AG04450 (cell line): Measurements from ENCODE around the gene TREX2. TPM values are rescaled to one million over a fixed set of nuclear protein-coding genes. Genes with fewer than 3 reads are reported as not detected.

Source experiments
- CTCF ChIA-PET: fragments of 300-600, 350-600 bp; formaldehyde crosslinking; extraction: SDS; loops from one replicate; lab custom pipeline; 2022; ENCODE audit warnings: antibody characterized with exemption, inconsistent platforms; lab: Charles Lee
- POLR2A ChIA-PET: fragments of 350-600 bp; formaldehyde crosslinking; extraction: SDS; loops from one replicate; lab custom pipeline; 2021; ENCODE audit warnings: antibody characterized with exemption, inconsistent platforms; lab: Yijun Ruan, JAX
- DNase-seq: peaks from one replicate; pipeline ENCODE4 v3.0.0-alpha.2; 2011; ENCODE audit warnings: low read depth, low spot score
- H3K27ac ChIP-seq: one replicate; pipeline ENCODE4 v1.5.1; 2012; ENCODE audit warnings: low read depth, low read length, control low read depth
- H3K27me3 ChIP-seq: one replicate; pipeline ENCODE4 v1.6.0; 2012; ENCODE audit warnings: low read length; ENCODE audit not compliant: control insufficient read depth, insufficient read depth
- H3K4me3 ChIP-seq: 2 replicates; pipeline ENCODE4 v1.5.1; 2011; ENCODE audit warnings: mild to moderate bottlenecking, low read depth, low read length, control low read depth
- H3K9me3 ChIP-seq: 2 replicates; pipeline ENCODE4 v1.5.1; 2012; ENCODE audit warnings: low read length; ENCODE audit not compliant: control insufficient read depth, insufficient read depth
- polyA plus RNA-seq: library from polyadenylated mRNA; depleted of rRNA; stranded (reverse); fragments of >200 nt; gene quantifications from 2 replicates; pipeline ENCODE4 v1.2.3, GENCODE V29; 2011
- TF ChIP-seq, protein P1 (sequence below): IDR thresholded peaks from 2 replicates; pipeline ENCODE4 v1.5.1; 2011; ENCODE audit warnings: low read depth, low read length, control low read depth, inconsistent platforms

TREX2 gene
- polyA plus RNA-seq, 1 experiment, result not detected

DNA sequence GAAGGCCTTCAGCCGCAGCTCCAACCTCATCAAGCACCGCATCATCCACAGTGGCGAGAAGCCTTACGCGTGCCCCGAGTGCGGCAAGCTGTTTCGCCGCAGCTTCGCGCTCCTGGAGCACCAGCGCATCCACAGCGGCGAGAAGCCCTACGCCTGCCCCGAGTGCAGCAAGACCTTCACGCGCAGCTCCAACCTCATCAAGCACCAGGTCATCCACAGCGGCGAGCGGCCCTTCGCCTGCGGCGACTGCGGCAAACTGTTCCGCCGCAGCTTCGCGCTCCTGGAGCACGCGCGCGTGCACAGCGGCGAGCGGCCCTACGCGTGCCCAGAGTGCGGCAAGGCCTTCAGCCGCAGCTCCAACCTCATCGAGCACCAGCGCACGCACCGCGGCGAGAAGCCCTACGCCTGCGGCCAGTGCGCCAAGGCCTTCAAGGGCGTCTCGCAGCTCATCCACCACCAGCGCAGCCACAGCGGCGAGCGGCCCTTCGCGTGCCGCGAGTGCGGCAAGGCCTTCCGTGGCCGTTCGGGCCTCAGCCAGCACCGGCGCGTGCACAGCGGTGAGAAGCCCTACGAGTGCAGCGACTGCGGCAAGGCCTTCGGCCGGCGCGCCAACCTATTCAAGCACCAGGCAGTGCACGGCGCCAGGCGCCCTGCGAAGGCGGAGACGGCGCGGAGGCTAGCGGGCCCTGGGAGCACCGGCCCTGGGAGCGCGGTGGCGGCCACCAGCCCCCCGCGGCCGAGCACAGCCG, 24.8 kb downstream of the TREX2 start:
- TF ChIP-seq, protein P1, sequence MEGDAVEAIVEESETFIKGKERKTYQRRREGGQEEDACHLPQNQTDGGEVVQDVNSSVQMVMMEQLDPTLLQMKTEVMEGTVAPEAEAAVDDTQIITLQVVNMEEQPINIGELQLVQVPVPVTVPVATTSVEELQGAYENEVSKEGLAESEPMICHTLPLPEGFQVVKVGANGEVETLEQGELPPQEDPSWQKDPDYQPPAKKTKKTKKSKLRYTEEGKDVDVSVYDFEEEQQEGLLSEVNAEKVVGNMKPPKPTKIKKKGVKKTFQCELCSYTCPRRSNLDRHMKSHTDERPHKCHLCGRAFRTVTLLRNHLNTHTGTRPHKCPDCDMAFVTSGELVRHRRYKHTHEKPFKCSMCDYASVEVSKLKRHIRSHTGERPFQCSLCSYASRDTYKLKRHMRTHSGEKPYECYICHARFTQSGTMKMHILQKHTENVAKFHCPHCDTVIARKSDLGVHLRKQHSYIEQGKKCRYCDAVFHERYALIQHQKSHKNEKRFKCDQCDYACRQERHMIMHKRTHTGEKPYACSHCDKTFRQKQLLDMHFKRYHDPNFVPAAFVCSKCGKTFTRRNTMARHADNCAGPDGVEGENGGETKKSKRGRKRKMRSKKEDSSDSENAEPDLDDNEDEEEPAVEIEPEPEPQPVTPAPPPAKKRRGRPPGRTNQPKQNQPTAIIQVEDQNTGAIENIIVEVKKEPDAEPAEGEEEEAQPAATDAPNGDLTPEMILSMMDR, result no peak
- CTCF ChIA-PET, result no interaction called here
- no peak overlapping the region for H3K4me3 ChIP-seq
- H3K27ac ChIP-seq, result no peak overlapping the region
- H3K27me3 ChIP-seq, result peaks cover 8% of the 10 kb centered on the region
- H3K9me3 ChIP-seq, result no peaks in the 10 kb centered on the region
- DNase-seq, result no peak
- POLR2A ChIA-PET, result no interaction called here

DNA sequence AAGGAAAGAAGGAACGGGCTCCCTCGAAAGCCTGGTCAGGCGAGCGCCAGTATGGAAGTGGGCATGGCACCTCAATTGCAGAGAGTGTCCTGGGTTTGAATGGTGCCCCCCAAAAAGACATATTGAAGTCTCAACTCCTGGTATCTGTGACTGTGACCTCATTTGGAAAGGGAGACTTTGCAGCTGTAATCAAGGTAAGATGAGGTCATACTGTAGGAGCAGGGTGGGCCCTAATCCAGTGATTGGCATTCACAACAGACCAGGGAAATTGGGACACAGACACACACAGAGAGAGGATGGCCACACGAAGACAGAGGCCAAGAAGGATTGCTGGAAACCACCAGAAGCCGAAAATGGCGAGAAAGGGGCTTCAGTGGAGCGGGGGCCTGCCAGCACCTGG, 28.2 kb downstream of the TREX2 start:
- Histone ChIP-seq H3K9me3 (no peaks in the 10 kb centered on the region), H3K4me3 (no peak overlapping the region), H3K27ac (no peak overlapping the region), H3K27me3 (peaks cover 8% of the 10 kb centered on the region)
- TF ChIP-seq, protein P1, result no peak
- ChIA-PET POLR2A (no interaction called here), CTCF (no interaction called here)
- DNase-seq, result no peak

DNA sequence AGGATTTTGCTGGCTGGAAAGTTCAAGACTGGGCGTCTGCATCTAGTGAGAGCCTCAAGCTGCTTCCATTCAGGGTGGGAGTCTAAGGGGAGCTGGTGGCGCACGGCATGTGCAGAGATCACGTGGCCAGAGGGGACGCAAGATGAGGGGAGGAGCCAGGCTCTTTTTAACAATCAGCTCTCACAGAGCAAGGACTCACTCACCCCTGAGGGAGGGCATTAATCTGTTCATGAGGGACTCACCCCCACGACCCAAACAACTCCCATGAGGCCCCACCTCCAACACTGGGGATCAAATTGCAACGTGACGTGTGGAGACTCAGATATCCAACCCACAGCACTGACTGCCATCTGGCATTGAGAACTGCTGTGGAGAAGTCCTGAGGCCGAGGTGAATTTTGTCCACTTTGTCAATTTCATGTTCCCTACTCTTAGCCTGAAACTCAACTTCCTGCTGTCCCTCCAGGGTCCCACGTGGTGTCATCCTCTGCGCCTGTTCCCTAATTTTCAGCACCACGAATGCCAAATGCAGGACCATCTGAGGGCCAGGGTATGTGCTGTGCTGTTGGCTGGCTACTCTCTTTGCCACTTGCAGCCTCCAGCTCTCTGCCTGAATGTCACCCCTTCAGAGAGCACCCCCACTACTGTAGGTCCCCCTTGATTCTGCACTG, 28.9 kb downstream of the TREX2 start:
- no peak overlapping the region for H3K27ac ChIP-seq
- POLR2A ChIA-PET, result no interaction called here
- CTCF ChIA-PET, result no interaction called here
- TF ChIP-seq, protein P1, result no peak
- no peak overlapping the region for H3K4me3 ChIP-seq
- DNase-seq, result no peak
- no peaks in the 10 kb centered on the region for H3K9me3 ChIP-seq
- peaks cover 8% of the 10 kb centered on the region for H3K27me3 ChIP-seq

GRCh38 chrX:153414856-153415510, 30.9 kb downstream of the TREX2 start:
- Histone ChIP-seq H3K27ac (no peak overlapping the region), H3K9me3 (no peaks in the 10 kb centered on the region), H3K27me3 (peaks cover 13% of the 10 kb centered on the region), H3K4me3 (no peak overlapping the region)
- ChIA-PET POLR2A (no interaction called here), CTCF (no interaction called here)
- no peak for DNase-seq
- TF ChIP-seq, protein P1, result no peak

DNA sequence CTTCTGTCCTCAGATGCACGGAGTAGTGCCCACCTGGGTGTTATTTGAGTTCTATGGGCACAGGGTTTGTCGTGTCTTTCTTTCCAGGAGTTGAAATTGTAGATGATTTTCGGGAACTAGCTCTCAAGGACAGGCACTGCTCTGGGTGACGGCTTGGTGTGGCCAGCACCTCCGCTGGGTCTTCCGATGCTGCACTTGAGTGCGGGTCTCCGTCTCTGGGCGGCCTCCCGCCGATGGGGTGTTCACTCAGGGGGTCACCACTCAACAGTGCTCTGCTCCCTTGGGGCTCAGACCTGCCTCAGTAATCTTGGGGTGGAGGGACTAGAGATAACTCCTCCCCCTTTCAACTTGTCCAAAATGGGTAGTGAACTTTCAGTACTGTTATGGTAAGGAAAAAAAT, 32.1 kb downstream of the TREX2 start:
- POLR2A ChIA-PET, result no interaction called here
- peaks cover 13% of the 10 kb centered on the region for H3K27me3 ChIP-seq
- H3K4me3 ChIP-seq, result no peak overlapping the region
- no peak overlapping the region for H3K27ac ChIP-seq
- no peaks in the 10 kb centered on the region for H3K9me3 ChIP-seq
- TF ChIP-seq, protein P1, result no peak
- CTCF ChIA-PET, result no interaction called here
- DNase-seq, result no peak
